ENCODE results near the gene NOXRED1.
A peak's percentile ranks its signal among the peaks of the same experiment; 100 is the strongest.

NOXRED1 gene

GRCh38 chr14:77457522-77458248 is 34.4 kb upstream of the NOXRED1 start, which contains the start of the genes AHSA1 and VIPAS39:
Gene AHSA1, plus strand, starts transcription at chr14:77458093. Its CDS starts 97 bp downstream, at chr14:77458190.
Gene VIPAS39, minus strand, starts transcription at chr14:77457601. Its CDS starts 3,499 bp downstream, at chr14:77454102.
- peak within 1 kb of the TSS; percentile 98 for H3K27ac ChIP-seq
- DNase-seq (ENCODE audit: low read depth, low spot score) = peak; percentile 99
- TF ChIP-seq POLR2AphosphoS5 (IDR thresholded peaks at IDR 0.05; ENCODE audit: borderline replicate concordance, low read depth, low read length) (peak; percentile 93), EZH2 (IDR thresholded peaks at IDR 0.05) (no peak)
- peak within 1 kb of the TSS; percentile 98 for H3K4me3 ChIP-seq
- H3K9ac ChIP-seq (ENCODE audit: insufficient read length) = peak within 1 kb of the TSS; percentile 98
- H3K36me3 ChIP-seq (ENCODE audit: insufficient read depth, low read length) = peaks cover 31% of the 10 kb centered on the region
- H3K9me3 ChIP-seq (ENCODE audit: low read depth, low read length) = no peaks in the 10 kb centered on the region

DNA sequence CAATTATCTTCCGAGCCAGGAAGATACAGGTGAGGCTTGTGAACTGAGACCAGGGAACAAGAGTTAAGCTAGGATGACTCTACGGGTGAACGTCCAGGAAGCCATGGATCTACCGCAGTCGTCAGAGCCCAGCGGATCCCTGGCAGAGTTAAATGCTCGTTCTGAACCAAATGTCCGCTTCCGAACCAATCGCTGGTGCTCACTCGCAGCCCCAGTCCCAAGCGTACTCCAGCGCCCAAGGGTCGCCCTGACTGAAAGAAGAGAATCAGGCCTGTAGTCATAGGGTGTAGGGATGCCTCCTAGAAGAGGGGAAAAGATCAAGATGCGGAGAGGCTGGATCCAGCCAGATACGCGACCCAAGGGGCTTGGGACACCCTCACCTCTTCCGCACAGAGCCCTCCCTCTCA is 33.8 kb upstream of the NOXRED1 start:
- no peak for TF ChIP-seq POLR2AphosphoS5 (IDR thresholded peaks at IDR 0.05; ENCODE audit: borderline replicate concordance, low read depth, low read length)
- TF ChIP-seq FOXP2 (optimal IDR thresholded peaks at IDR 0.05; ENCODE audit: control extremely low read depth, extremely low read length, insufficient read depth) = no peak
- no peak for TF ChIP-seq EZH2 (IDR thresholded peaks at IDR 0.05)
- H3K9ac ChIP-seq (ENCODE audit: insufficient read length) = peak overlapping the region; percentile 84
- DNase-seq (ENCODE audit: low read depth, low spot score) = no peak
- no peaks in the 10 kb centered on the region for H3K9me3 ChIP-seq (ENCODE audit: low read depth, low read length)
- peak overlapping the region; percentile 98 for H3K4me3 ChIP-seq
- peaks cover 25% of the 10 kb centered on the region for H3K36me3 ChIP-seq (ENCODE audit: insufficient read depth, low read length)
- no peak overlapping the region for H3K27ac ChIP-seq

- peaks cover 15% of the 10 kb centered on the region for H3K36me3 ChIP-seq (ENCODE audit: insufficient read depth, low read length)
- H3K9me3 ChIP-seq (ENCODE audit: low read depth, low read length) = no peaks in the 10 kb centered on the region
- peak overlapping the region; percentile 84 for H3K9ac ChIP-seq (ENCODE audit: insufficient read length)
- no peak overlapping the region for H3K27ac ChIP-seq
- no peak for DNase-seq (ENCODE audit: low read depth, low spot score)
- TF ChIP-seq POLR2AphosphoS5 (IDR thresholded peaks at IDR 0.05; ENCODE audit: borderline replicate concordance, low read depth, low read length) = no peak
- TF ChIP-seq EZH2 (IDR thresholded peaks at IDR 0.05) = no peak
- no peak for TF ChIP-seq FOXP2 (optimal IDR thresholded peaks at IDR 0.05; ENCODE audit: control extremely low read depth, extremely low read length, insufficient read depth)
- peak overlapping the region; percentile 98 for H3K4me3 ChIP-seq
Measured at GRCh38 chr14:77455966-77456640, 32.8 kb upstream of the NOXRED1 start.

DNA sequence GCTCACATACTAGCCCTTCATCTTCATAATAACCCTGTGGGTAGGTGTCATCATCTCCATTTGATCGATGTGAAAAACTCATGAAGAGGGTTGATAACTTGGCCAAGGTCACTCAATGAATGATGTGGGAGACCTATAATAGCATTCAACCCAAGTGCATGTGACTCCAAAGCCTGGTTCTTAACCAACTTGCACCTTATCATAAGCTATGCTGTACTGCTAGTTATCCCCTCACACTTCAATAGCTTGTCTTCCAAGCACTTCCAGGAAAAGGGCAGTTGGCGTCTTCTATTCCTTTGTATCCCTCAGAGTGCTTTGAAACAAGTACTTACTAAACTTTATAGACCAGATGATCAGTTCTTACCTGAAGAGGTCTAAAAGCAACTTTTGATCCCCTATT is 18.9 kb upstream of the NOXRED1 start:
- DNase-seq (ENCODE audit: low read depth, low spot score) = no peak
- H3K9me3 ChIP-seq (ENCODE audit: low read depth, low read length) = no peaks in the 10 kb centered on the region
- no peak overlapping the region for H3K9ac ChIP-seq (ENCODE audit: insufficient read length)
- H3K4me3 ChIP-seq = no peak overlapping the region
- TF ChIP-seq FOXP2 (optimal IDR thresholded peaks at IDR 0.05; ENCODE audit: control extremely low read depth, extremely low read length, insufficient read depth) = no peak
- no peak for TF ChIP-seq EZH2 (IDR thresholded peaks at IDR 0.05)
- no peak for TF ChIP-seq POLR2AphosphoS5 (IDR thresholded peaks at IDR 0.05; ENCODE audit: borderline replicate concordance, low read depth, low read length)
- H3K36me3 ChIP-seq (ENCODE audit: insufficient read depth, low read length) = peaks cover 31% of the 10 kb centered on the region
- no peak overlapping the region for H3K27ac ChIP-seq

DNA sequence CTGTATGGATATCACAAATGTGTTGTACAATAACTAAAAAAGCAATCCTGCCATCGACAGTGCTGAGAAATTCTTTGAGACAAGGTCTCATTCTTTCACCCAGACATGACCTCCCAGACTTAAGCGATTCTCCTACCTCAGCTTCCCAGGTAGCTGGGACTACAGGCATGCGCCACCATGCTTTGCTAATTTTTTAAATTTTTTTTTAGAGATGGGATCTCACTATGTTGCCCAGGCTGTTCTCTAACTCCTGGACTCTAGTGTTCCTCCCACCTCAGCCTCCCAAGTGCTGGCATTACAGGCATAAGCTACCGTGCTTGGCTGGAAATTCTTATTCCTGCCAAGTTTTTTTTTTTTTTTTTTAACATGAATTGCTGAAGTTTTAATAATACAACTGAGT is 16.5 kb upstream of the NOXRED1 start:
- H3K9me3 ChIP-seq (ENCODE audit: low read depth, low read length) = no peaks in the 10 kb centered on the region
- no peak overlapping the region for H3K27ac ChIP-seq
- no peak for DNase-seq (ENCODE audit: low read depth, low spot score)
- no peak overlapping the region for H3K9ac ChIP-seq (ENCODE audit: insufficient read length)
- no peak overlapping the region for H3K4me3 ChIP-seq
- H3K36me3 ChIP-seq (ENCODE audit: insufficient read depth, low read length) = peaks cover 37% of the 10 kb centered on the region
- TF ChIP-seq FOXP2 (optimal IDR thresholded peaks at IDR 0.05; ENCODE audit: control extremely low read depth, extremely low read length, insufficient read depth) (no peak), EZH2 (IDR thresholded peaks at IDR 0.05) (no peak), POLR2AphosphoS5 (IDR thresholded peaks at IDR 0.05; ENCODE audit: borderline replicate concordance, low read depth, low read length) (no peak)

DNA sequence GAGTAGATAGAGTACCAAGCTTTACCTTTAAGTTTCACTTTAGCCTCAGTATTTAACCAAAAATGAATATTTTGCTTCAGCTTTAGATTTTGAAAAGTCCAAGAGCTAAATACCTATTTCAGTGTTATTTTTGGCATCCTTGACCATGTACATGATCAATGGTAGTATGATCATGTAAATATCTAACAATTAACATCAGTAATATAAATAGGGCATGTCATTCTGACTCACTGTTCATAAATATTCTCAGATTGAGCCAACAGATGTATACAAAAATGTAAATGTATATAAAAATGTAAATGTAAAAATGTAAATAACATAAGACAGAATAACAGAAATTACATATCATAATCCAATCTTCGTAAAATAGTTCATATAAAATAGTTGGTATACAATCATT is 15.3 kb upstream of the NOXRED1 start:
- Histone ChIP-seq H3K9ac (ENCODE audit: insufficient read length) (no peak overlapping the region), H3K9me3 (ENCODE audit: low read depth, low read length) (no peaks in the 10 kb centered on the region), H3K4me3 (no peak overlapping the region), H3K27ac (no peak overlapping the region), H3K36me3 (ENCODE audit: insufficient read depth, low read length) (peaks cover 38% of the 10 kb centered on the region)
- no peak for DNase-seq (ENCODE audit: low read depth, low spot score)
- no peak for TF ChIP-seq POLR2AphosphoS5 (IDR thresholded peaks at IDR 0.05; ENCODE audit: borderline replicate concordance, low read depth, low read length)
- TF ChIP-seq EZH2 (IDR thresholded peaks at IDR 0.05) = no peak
- TF ChIP-seq FOXP2 (optimal IDR thresholded peaks at IDR 0.05; ENCODE audit: control extremely low read depth, extremely low read length, insufficient read depth) = no peak

DNA sequence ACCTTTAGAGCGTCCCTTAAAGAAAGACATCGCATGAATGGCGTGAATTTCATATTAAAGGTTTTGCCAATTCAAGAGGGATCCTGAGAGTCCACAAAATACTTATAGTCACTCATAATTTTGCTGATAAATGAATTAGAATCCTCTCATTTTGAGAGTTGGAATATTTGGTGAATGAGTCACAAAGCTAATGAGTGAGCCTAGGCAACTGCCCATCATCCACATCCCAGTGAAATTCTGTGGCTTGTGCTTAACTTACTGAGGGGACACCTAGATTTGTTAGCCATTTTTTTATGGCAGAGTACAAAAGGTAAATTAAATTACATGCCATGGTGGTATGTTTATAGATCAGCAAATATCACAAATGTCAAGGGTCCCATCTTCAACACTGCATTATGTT is 12.7 kb upstream of the NOXRED1 start:
- Histone ChIP-seq H3K4me3 (no peak overlapping the region), H3K27ac (no peak overlapping the region), H3K36me3 (ENCODE audit: insufficient read depth, low read length) (peaks cover 22% of the 10 kb centered on the region), H3K9ac (ENCODE audit: insufficient read length) (no peak overlapping the region), H3K9me3 (ENCODE audit: low read depth, low read length) (no peaks in the 10 kb centered on the region)
- TF ChIP-seq EZH2 (IDR thresholded peaks at IDR 0.05) (no peak), FOXP2 (optimal IDR thresholded peaks at IDR 0.05; ENCODE audit: control extremely low read depth, extremely low read length, insufficient read depth) (no peak), POLR2AphosphoS5 (IDR thresholded peaks at IDR 0.05; ENCODE audit: borderline replicate concordance, low read depth, low read length) (no peak)
- no peak for DNase-seq (ENCODE audit: low read depth, low spot score)

GRCh38 chr14:77426396-77426795 is 3.1 kb upstream of the NOXRED1 start:
- Histone ChIP-seq H3K4me3 (no peak overlapping the region), H3K27ac (no peak overlapping the region), H3K9ac (ENCODE audit: insufficient read length) (no peak overlapping the region), H3K36me3 (ENCODE audit: insufficient read depth, low read length) (peaks cover 30% of the 10 kb centered on the region; the same call in 1 of the 2 replicates), H3K9me3 (ENCODE audit: low read depth, low read length) (no peaks in the 10 kb centered on the region)
- no peak for TF ChIP-seq EZH2 (IDR thresholded peaks at IDR 0.05)
- no peak for TF ChIP-seq FOXP2 (optimal IDR thresholded peaks at IDR 0.05; ENCODE audit: control extremely low read depth, extremely low read length, insufficient read depth)
- TF ChIP-seq POLR2AphosphoS5 (IDR thresholded peaks at IDR 0.05; ENCODE audit: borderline replicate concordance, low read depth, low read length) = no peak
- no peak for DNase-seq (ENCODE audit: low read depth, low spot score)
